ENCODE data around the gene OXSR1.

DNA sequence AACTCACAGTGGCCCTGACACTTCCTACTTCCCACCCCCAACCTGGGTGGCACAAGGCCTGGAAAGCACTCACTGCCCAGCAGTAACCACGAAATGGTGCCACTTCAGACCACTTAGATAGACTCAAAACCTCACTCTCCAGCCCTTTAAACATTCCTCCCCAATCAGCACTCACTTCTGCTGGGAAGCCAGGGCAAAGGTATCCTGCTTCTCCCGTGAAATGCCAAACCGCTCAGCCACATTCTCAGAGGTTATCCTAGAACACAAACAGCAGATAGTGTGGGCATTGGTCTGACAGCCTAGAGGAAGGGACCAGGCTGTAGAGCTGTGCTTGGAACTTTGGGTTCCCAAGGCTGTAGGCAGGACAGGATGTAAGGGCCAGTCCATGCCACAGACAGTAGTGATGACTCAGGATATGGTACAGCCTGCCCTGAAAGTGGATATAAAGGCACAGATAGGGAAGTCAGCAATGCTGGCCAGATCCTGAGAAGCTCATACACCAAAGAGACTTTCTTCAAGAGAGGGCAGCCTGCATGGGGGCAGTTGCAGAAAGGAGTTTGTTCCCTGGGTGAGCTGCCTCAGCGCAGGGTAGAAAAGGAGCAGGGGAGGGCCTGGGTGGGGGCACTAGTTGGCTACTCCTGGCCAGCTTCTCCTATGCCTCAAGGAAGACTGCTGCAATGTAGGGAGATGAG, 37.6 kb upstream of the OXSR1 start:
- TF ChIP-seq, protein P1, sequence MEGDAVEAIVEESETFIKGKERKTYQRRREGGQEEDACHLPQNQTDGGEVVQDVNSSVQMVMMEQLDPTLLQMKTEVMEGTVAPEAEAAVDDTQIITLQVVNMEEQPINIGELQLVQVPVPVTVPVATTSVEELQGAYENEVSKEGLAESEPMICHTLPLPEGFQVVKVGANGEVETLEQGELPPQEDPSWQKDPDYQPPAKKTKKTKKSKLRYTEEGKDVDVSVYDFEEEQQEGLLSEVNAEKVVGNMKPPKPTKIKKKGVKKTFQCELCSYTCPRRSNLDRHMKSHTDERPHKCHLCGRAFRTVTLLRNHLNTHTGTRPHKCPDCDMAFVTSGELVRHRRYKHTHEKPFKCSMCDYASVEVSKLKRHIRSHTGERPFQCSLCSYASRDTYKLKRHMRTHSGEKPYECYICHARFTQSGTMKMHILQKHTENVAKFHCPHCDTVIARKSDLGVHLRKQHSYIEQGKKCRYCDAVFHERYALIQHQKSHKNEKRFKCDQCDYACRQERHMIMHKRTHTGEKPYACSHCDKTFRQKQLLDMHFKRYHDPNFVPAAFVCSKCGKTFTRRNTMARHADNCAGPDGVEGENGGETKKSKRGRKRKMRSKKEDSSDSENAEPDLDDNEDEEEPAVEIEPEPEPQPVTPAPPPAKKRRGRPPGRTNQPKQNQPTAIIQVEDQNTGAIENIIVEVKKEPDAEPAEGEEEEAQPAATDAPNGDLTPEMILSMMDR (IDR thresholded peaks at IDR 0.05), result no peak
- no peak for TF ChIP-seq POLR2A (IDR thresholded peaks at IDR 0.05)

Measured in ovary (tissue), 3 donors.